ENCODE data around the gene ELP6. TPM values are rescaled to one million over a fixed set of nuclear protein-coding genes. Genes with fewer than 3 reads are reported as not detected.

The ELP6 gene
- total and polyA plus RNA-seq, 9 of the 15 experiments (the other 6 are each of a cell fraction or from before 2014, with no cell fraction given) = 76.9 to 198 (median 83.3) TPM

DNA sequence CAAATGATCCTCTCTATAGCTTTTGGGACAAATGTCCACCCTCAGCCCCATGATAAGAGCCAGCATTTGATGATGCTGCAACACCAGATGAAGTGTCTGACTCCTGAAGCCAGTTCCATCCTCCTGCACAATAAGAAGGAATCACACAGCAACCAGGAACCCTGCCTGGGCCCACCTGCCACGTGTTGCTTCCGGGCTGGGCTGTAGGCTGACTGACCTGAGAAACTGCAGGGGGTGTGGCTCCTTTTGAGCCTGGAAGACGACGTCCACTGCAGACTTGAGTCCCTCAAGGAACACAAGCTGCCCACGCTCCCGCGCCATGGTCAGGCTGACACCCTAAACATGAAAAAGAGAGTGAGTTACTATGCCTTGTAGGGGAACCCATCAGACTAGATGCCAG lies 9.4 kb downstream of the ELP6 start (continued):
- TF ChIP-seq, protein P1, sequence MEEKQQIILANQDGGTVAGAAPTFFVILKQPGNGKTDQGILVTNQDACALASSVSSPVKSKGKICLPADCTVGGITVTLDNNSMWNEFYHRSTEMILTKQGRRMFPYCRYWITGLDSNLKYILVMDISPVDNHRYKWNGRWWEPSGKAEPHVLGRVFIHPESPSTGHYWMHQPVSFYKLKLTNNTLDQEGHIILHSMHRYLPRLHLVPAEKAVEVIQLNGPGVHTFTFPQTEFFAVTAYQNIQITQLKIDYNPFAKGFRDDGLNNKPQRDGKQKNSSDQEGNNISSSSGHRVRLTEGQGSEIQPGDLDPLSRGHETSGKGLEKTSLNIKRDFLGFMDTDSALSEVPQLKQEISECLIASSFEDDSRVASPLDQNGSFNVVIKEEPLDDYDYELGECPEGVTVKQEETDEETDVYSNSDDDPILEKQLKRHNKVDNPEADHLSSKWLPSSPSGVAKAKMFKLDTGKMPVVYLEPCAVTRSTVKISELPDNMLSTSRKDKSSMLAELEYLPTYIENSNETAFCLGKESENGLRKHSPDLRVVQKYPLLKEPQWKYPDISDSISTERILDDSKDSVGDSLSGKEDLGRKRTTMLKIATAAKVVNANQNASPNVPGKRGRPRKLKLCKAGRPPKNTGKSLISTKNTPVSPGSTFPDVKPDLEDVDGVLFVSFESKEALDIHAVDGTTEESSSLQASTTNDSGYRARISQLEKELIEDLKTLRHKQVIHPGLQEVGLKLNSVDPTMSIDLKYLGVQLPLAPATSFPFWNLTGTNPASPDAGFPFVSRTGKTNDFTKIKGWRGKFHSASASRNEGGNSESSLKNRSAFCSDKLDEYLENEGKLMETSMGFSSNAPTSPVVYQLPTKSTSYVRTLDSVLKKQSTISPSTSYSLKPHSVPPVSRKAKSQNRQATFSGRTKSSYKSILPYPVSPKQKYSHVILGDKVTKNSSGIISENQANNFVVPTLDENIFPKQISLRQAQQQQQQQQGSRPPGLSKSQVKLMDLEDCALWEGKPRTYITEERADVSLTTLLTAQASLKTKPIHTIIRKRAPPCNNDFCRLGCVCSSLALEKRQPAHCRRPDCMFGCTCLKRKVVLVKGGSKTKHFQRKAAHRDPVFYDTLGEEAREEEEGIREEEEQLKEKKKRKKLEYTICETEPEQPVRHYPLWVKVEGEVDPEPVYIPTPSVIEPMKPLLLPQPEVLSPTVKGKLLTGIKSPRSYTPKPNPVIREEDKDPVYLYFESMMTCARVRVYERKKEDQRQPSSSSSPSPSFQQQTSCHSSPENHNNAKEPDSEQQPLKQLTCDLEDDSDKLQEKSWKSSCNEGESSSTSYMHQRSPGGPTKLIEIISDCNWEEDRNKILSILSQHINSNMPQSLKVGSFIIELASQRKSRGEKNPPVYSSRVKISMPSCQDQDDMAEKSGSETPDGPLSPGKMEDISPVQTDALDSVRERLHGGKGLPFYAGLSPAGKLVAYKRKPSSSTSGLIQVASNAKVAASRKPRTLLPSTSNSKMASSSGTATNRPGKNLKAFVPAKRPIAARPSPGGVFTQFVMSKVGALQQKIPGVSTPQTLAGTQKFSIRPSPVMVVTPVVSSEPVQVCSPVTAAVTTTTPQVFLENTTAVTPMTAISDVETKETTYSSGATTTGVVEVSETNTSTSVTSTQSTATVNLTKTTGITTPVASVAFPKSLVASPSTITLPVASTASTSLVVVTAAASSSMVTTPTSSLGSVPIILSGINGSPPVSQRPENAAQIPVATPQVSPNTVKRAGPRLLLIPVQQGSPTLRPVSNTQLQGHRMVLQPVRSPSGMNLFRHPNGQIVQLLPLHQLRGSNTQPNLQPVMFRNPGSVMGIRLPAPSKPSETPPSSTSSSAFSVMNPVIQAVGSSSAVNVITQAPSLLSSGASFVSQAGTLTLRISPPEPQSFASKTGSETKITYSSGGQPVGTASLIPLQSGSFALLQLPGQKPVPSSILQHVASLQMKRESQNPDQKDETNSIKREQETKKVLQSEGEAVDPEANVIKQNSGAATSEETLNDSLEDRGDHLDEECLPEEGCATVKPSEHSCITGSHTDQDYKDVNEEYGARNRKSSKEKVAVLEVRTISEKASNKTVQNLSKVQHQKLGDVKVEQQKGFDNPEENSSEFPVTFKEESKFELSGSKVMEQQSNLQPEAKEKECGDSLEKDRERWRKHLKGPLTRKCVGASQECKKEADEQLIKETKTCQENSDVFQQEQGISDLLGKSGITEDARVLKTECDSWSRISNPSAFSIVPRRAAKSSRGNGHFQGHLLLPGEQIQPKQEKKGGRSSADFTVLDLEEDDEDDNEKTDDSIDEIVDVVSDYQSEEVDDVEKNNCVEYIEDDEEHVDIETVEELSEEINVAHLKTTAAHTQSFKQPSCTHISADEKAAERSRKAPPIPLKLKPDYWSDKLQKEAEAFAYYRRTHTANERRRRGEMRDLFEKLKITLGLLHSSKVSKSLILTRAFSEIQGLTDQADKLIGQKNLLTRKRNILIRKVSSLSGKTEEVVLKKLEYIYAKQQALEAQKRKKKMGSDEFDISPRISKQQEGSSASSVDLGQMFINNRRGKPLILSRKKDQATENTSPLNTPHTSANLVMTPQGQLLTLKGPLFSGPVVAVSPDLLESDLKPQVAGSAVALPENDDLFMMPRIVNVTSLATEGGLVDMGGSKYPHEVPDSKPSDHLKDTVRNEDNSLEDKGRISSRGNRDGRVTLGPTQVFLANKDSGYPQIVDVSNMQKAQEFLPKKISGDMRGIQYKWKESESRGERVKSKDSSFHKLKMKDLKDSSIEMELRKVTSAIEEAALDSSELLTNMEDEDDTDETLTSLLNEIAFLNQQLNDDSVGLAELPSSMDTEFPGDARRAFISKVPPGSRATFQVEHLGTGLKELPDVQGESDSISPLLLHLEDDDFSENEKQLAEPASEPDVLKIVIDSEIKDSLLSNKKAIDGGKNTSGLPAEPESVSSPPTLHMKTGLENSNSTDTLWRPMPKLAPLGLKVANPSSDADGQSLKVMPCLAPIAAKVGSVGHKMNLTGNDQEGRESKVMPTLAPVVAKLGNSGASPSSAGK (IDR thresholded peaks at IDR 0.05) = peak; percentile 64
- TF ChIP-seq ELF4 (CRISPR knock-in tag; IDR thresholded peaks at IDR 0.05) (no peak), CCAR2 (IDR thresholded peaks at IDR 0.05; ENCODE audit: low read depth, low read length) (no peak), CAMTA2 (CRISPR knock-in tag; conservative IDR thresholded peaks at IDR 0.05) (no peak), ZBTB17 (CRISPR knock-in tag; IDR thresholded peaks at IDR 0.05) (no peak), ZNF717 (CRISPR knock-in tag; IDR thresholded peaks at IDR 0.05) (no peak), ZNF12 (CRISPR knock-in tag; IDR thresholded peaks at IDR 0.05) (no peak), ZNF696 (CRISPR knock-in tag; conservative IDR thresholded peaks at IDR 0.05) (no peak)
- TF ChIP-seq, protein P2, sequence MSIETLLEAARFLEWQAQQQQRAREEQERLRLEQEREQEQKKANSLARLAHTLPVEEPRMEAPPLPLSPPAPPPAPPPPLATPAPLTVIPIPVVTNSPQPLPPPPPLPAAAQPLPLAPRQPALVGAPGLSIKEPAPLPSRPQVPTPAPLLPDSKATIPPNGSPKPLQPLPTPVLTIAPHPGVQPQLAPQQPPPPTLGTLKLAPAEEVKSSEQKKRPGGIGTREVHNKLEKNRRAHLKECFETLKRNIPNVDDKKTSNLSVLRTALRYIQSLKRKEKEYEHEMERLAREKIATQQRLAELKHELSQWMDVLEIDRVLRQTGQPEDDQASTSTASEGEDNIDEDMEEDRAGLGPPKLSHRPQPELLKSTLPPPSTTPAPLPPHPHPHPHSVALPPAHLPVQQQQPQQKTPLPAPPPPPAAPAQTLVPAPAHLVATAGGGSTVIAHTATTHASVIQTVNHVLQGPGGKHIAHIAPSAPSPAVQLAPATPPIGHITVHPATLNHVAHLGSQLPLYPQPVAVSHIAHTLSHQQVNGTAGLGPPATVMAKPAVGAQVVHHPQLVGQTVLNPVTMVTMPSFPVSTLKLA (conservative IDR thresholded peaks at IDR 0.05) = peak; percentile 12 to 42; a peak in 1 of 4 replicates
- TF ChIP-seq, protein P3, sequence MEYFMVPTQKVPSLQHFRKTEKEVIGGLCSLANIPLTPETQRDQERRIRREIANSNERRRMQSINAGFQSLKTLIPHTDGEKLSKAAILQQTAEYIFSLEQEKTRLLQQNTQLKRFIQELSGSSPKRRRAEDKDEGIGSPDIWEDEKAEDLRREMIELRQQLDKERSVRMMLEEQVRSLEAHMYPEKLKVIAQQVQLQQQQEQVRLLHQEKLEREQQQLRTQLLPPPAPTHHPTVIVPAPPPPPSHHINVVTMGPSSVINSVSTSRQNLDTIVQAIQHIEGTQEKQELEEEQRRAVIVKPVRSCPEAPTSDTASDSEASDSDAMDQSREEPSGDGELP (CRISPR knock-in tag; IDR thresholded peaks at IDR 0.05; ENCODE audit: borderline replicate concordance) = no peak
- TF ChIP-seq, protein P4, sequence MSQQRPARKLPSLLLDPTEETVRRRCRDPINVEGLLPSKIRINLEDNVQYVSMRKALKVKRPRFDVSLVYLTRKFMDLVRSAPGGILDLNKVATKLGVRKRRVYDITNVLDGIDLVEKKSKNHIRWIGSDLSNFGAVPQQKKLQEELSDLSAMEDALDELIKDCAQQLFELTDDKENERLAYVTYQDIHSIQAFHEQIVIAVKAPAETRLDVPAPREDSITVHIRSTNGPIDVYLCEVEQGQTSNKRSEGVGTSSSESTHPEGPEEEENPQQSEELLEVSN (IDR thresholded peaks at IDR 0.05; ENCODE audit: borderline replicate concordance in 1 of 2, extremely low read depth in 1 of 2, insufficient read depth in 1 of 2, insufficient read length in 1 of 2, low read depth in 1 of 2, low read length in 1 of 2, poor library complexity in 1 of 2, severe bottlenecking in 1 of 2) = peak in 1 of 2 experiments; percentile 81
